Measurements from ENCODE around the gene TMEM231.

TMEM231 gene

GRCh38 chr16:75566040-75566757, 10.1 kb upstream of the TMEM231 start, which contains the start of gene GABARAPL2:
Gene GABARAPL2 (plus strand): TSS chr16:75566379. CDS start chr16:75566487, 108 bp downstream.
- H3K4me3 ChIP-seq (ENCODE audit: low read depth, low read length): peak within 1 kb of the TSS; percentile 84
- no peak for TF ChIP-seq CTCF (IDR thresholded peaks at IDR 0.05; ENCODE audit: borderline replicate concordance, insufficient read depth, low read depth, low read length)

GRCh38 chr16:75565640-75566039, 9.6 kb upstream of the TMEM231 start:
- TF ChIP-seq CTCF (IDR thresholded peaks at IDR 0.05; ENCODE audit: borderline replicate concordance, insufficient read depth, low read depth, low read length): no peak

GRCh38 chr16:75559564-75560372, 3.7 kb upstream of the TMEM231 start:
- H3K4me3 ChIP-seq (ENCODE audit: low read depth, low read length): no peak overlapping the region
- no peak for TF ChIP-seq CTCF (IDR thresholded peaks at IDR 0.05; ENCODE audit: borderline replicate concordance, insufficient read depth, low read depth, low read length)

More at GRCh38 chr16:75565640-75566039, 9.6 kb upstream of the TMEM231 start:
- peak overlapping the region; percentile 84 for H3K4me3 ChIP-seq (ENCODE audit: low read depth, low read length)

GRCh38 chr16:75558846-75559401, 2.9 kb upstream of the TMEM231 start:
- no peak for TF ChIP-seq CTCF (IDR thresholded peaks at IDR 0.05; ENCODE audit: borderline replicate concordance, insufficient read depth, low read depth, low read length)
- no peak overlapping the region for H3K4me3 ChIP-seq (ENCODE audit: low read depth, low read length)

- peak overlapping the region; percentile 24 for H3K4me3 ChIP-seq (ENCODE audit: low read depth, low read length)
- TF ChIP-seq CTCF (IDR thresholded peaks at IDR 0.05; ENCODE audit: borderline replicate concordance, insufficient read depth, low read depth, low read length): no peak
These were observed 439 bp upstream of the TMEM231 start for GRCh38 chr16:75556431-75556950.

- TF ChIP-seq CTCF (IDR thresholded peaks at IDR 0.05; ENCODE audit: borderline replicate concordance, insufficient read depth, low read depth, low read length): no peak
- H3K4me3 ChIP-seq (ENCODE audit: low read depth, low read length): peak overlapping the region; percentile 72
These were observed 792 bp downstream of the TMEM231 start for GRCh38 chr16:75555213-75555706.

Data from GM12875 (cell line).